Measurements from ENCODE around the gene TGM3.
"Not testable (repeated sequence)": the region's sequence is repeated elsewhere in the genome, so short reads cannot be mapped to it uniquely, and the experiment has no call there.

The TGM3 gene

GRCh38 chr20:2295886-2296515 lies at the start of gene TGM3:
Gene TGM3 (plus strand): TSS chr20:2296001. CDS start chr20:2296064, 63 bp downstream.
- Histone ChIP-seq H3K9me3 (ENCODE audit: control insufficient read depth, insufficient read depth, low read length) (no peaks in the 10 kb centered on the region), H3K9ac (ENCODE audit: low read depth, low read length) (no peak within 1 kb of the TSS), H3K4me1 (ENCODE audit: insufficient read depth, low read length) (peaks cover 15% of the 10 kb centered on the region)

DNA sequence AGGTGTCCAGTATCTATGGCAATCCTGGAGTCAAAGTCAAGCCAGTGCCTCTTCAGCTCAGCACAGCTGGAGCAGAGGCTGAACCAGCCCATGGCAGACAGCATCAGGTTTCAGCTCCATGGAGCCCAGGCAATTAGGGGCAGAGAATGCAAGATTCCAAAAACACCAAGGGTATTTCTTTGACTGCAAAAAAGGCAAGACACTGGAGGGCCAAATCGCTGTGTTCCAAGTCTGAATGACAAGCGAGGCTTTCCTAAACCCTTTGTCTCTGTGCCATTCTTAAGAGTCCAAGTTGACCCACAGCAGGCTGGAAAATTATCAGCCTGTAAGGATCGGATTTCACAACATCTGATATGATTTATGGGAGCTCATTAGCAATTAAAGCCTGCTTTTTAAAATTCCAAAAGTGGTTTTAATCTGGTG lies 49.7 kb upstream of the TGM3 start:
- Histone ChIP-seq H3K9me3 (ENCODE audit: control insufficient read depth, insufficient read depth, low read length) (no peaks in the 10 kb centered on the region), H3K9ac (ENCODE audit: low read depth, low read length) (no peak overlapping the region), H3K4me1 (ENCODE audit: insufficient read depth, low read length) (peaks cover 18% of the 10 kb centered on the region), H3K36me3 (ENCODE audit: insufficient read depth, low read length) (no peaks in the 10 kb centered on the region)

More at GRCh38 chr20:2295886-2296515, at the start of gene TGM3:
- no peaks in the 10 kb centered on the region for H3K36me3 ChIP-seq (ENCODE audit: insufficient read depth, low read length)

- no peaks in the 10 kb centered on the region for H3K36me3 ChIP-seq (ENCODE audit: insufficient read depth, low read length)
- peaks cover 22% of the 10 kb centered on the region for H3K4me1 ChIP-seq (ENCODE audit: insufficient read depth, low read length)
- H3K9me3 ChIP-seq (ENCODE audit: control insufficient read depth, insufficient read depth, low read length) = no peaks in the 10 kb centered on the region
- no peak overlapping the region for H3K9ac ChIP-seq (ENCODE audit: low read depth, low read length)
These were observed 47.0 kb upstream of the TGM3 start for GRCh38 chr20:2248837-2249236.

GRCh38 chr20:2249935-2250334 lies 45.9 kb upstream of the TGM3 start:
- Histone ChIP-seq H3K9me3 (ENCODE audit: control insufficient read depth, insufficient read depth, low read length) (no peaks in the 10 kb centered on the region), H3K36me3 (ENCODE audit: insufficient read depth, low read length) (no peaks in the 10 kb centered on the region), H3K9ac (ENCODE audit: low read depth, low read length) (no peak overlapping the region), H3K4me1 (ENCODE audit: insufficient read depth, low read length) (peaks cover 17% of the 10 kb centered on the region)

GRCh38 chr20:2252419-2252997 lies 43.3 kb upstream of the TGM3 start:
- H3K9ac ChIP-seq (ENCODE audit: low read depth, low read length) = no peak overlapping the region
- H3K4me1 ChIP-seq (ENCODE audit: insufficient read depth, low read length) = peaks cover 4% of the 10 kb centered on the region; the same call in 1 of the 2 replicates
- H3K36me3 ChIP-seq (ENCODE audit: insufficient read depth, low read length) = no peaks in the 10 kb centered on the region
- H3K9me3 ChIP-seq (ENCODE audit: control insufficient read depth, insufficient read depth, low read length) = no peaks in the 10 kb centered on the region

DNA sequence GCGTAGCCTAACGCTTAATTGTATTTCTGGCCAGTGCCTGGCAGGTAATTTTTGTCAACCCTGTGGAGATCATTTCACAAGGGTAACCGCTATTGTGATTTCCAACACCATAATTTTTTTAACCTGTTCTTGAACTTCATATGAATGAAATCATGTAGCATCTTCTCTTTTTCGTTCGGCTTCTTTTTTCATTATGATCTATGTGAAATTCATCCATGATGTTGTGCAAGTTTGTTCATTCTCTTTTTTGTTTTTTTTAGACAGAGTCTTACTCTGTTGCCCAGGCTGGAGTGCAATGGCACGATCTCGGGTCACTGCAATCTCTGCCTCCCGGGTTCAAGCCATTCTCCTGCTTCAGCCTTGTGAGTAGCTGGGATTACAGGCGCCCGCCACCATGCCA lies 42.5 kb upstream of the TGM3 start:
- no peaks in the 10 kb centered on the region for H3K36me3 ChIP-seq (ENCODE audit: insufficient read depth, low read length)
- H3K9me3 ChIP-seq (ENCODE audit: control insufficient read depth, insufficient read depth, low read length) = no peaks in the 10 kb centered on the region
- peaks cover 4% of the 10 kb centered on the region; the same call in 1 of the 2 replicates for H3K4me1 ChIP-seq (ENCODE audit: insufficient read depth, low read length)
- H3K9ac ChIP-seq (ENCODE audit: low read depth, low read length) = no peak overlapping the region

DNA sequence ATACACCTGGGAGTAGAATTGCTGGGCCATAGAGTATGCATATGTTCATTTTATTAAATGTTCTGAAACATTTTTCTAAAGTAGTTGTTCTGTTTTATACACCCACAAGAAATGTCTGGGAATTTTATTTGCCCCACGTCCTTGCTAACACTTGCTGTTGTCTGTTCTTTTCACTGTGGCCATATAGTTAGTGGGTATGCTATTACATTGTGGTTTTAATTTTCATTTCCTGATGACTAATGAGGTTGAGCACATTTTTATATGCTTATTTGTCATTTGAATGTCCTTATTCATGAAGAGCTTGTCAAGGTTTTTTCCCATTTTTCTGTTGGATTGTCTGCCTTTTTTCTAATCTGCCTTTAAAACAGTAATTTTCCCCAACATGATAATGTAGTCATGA lies 41.5 kb upstream of the TGM3 start:
- no peak overlapping the region for H3K9ac ChIP-seq (ENCODE audit: low read depth, low read length)
- H3K36me3 ChIP-seq (ENCODE audit: insufficient read depth, low read length) = no peaks in the 10 kb centered on the region
- no peaks in the 10 kb centered on the region for H3K9me3 ChIP-seq (ENCODE audit: control insufficient read depth, insufficient read depth, low read length)
- H3K4me1 ChIP-seq (ENCODE audit: insufficient read depth, low read length) = peaks cover 4% of the 10 kb centered on the region; the same call in 1 of the 2 replicates

DNA sequence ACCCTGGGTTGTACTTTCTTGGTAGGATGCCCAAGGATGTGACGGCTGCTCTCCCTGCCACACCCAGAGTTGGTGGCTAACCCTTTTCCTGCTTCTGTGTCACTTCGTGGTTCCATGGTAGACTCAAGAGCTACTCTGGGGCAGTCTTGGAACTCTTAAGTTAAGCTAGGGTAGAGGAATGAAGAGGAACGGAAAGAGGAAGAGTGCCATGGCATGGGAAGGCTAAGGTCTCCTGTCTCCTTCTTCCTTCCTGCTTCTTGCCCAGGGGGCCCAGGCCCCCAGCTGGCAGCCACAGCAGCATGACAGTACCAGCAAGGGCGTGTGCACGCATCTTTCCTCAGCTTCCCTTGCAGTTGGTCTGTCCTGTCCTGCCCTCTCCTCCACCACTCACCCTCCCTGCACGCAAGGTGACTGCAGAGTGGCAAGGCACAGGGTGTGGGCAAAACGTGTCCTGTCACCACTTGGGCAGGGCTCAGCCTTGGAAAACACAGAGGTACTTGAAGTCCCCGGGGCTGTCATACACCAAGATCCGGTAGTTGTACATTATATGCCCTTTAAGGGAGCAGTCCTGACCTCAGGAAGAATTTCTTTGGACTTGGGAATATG lies 39.8 kb upstream of the TGM3 start:
- H3K9ac ChIP-seq (ENCODE audit: low read depth, low read length) = no peak overlapping the region
- H3K9me3 ChIP-seq (ENCODE audit: control insufficient read depth, insufficient read depth, low read length) = no peaks in the 10 kb centered on the region
- peaks cover 4% of the 10 kb centered on the region; the same call in 1 of the 2 replicates for H3K4me1 ChIP-seq (ENCODE audit: insufficient read depth, low read length)
- no peaks in the 10 kb centered on the region for H3K36me3 ChIP-seq (ENCODE audit: insufficient read depth, low read length)

DNA sequence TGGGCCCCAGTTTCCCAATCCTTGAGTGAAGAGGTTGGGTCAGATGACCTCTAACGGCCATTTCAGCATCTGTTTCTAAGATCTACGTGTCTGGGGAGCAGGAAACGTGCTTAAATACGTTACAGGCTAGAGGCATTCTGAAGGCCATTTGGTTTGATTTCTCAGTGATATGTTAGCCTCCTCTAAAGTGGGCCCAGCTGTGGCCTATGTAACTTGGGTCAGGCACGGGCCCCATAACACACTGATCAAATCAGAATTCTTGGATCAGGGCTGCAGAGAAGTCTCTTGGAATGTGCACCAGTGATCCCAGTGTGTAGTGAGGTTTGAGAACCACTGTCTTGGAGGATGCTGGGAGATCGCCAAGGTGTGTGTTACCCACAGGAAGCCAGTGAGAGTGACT lies 36.1 kb upstream of the TGM3 start:
- no peaks in the 10 kb centered on the region for H3K9me3 ChIP-seq (ENCODE audit: control insufficient read depth, insufficient read depth, low read length)
- H3K36me3 ChIP-seq (ENCODE audit: insufficient read depth, low read length) = no peaks in the 10 kb centered on the region
- no peak overlapping the region for H3K9ac ChIP-seq (ENCODE audit: low read depth, low read length)
- no peaks in the 10 kb centered on the region for H3K4me1 ChIP-seq (ENCODE audit: insufficient read depth, low read length)

DNA sequence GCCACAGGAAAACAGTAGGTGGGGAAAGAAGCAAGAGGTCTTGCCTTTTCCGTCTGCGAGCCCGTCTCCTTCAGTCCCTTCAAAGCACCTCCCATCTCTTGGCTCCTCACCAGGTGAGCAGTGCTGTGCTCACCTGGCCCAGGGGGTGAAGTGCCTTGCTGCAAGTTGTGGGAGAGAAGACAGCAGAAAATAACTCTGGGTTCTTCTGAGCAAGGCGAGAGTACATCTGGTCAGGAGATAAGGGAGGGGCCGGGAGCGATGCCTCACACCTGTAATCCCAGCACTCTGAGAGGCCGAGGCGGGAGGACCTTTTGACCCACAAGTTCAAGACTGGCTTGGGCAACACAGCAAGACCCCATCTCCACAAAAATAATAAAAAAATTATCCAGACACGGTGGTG lies 35.6 kb upstream of the TGM3 start:
- no peak overlapping the region for H3K9ac ChIP-seq (ENCODE audit: low read depth, low read length)
- H3K4me1 ChIP-seq (ENCODE audit: insufficient read depth, low read length) = no peaks in the 10 kb centered on the region
- H3K36me3 ChIP-seq (ENCODE audit: insufficient read depth, low read length) = no peaks in the 10 kb centered on the region
- H3K9me3 ChIP-seq (ENCODE audit: control insufficient read depth, insufficient read depth, low read length) = no peaks in the 10 kb centered on the region

GRCh38 chr20:2261046-2261485 lies 34.7 kb upstream of the TGM3 start:
- Histone ChIP-seq H3K9ac (ENCODE audit: low read depth, low read length) (no peak overlapping the region), H3K9me3 (ENCODE audit: control insufficient read depth, insufficient read depth, low read length) (no peaks in the 10 kb centered on the region), H3K4me1 (ENCODE audit: insufficient read depth, low read length) (no peaks in the 10 kb centered on the region), H3K36me3 (ENCODE audit: insufficient read depth, low read length) (no peaks in the 10 kb centered on the region)

DNA sequence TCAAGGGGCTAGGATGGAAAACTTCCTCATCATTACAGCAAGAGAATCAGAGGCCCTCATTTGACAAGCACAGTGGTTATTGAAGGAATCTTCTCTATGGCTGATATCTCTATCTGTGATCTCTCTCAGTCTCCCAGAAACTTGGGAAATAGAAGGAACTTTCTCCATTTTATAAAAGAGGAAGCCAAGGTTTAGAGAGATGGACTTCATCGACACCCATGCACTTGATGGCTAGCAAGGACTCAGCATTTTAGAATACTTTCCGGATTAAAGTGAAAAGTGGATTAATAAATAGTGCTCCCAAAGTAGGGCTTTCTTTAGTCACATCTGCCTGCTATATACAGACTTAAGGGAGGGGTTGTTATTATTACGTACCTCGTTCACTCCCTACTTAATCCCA lies 34.2 kb upstream of the TGM3 start:
- Histone ChIP-seq H3K9me3 (ENCODE audit: control insufficient read depth, insufficient read depth, low read length) (no peaks in the 10 kb centered on the region), H3K9ac (ENCODE audit: low read depth, low read length) (no peak overlapping the region), H3K36me3 (ENCODE audit: insufficient read depth, low read length) (no peaks in the 10 kb centered on the region), H3K4me1 (ENCODE audit: insufficient read depth, low read length) (no peaks in the 10 kb centered on the region)

DNA sequence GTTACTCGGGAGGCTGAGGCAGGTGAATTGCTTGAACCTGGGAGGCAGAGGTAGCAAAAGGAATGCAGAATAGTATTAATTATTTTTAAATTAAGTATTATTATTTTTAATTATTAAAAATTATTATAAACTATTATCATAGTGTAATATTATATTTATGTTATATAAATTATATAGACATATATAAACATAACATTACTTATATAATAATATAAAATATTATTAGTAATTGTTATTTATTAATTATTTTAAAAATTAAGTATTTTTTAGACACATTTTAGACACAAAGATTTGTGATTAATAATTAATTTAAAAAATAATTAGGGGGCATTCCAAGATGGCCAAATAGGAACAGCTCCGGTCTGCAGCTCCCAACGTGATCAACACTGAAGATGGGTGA lies 31.7 kb upstream of the TGM3 start:
- Histone ChIP-seq H3K36me3 (ENCODE audit: insufficient read depth, low read length) (no peaks in the 10 kb centered on the region), H3K9ac (ENCODE audit: low read depth, low read length) (peak overlapping the region; percentile 64; the same call in 1 of the 2 replicates), H3K4me1 (ENCODE audit: insufficient read depth, low read length) (no peaks in the 10 kb centered on the region), H3K9me3 (ENCODE audit: control insufficient read depth, insufficient read depth, low read length) (no peaks in the 10 kb centered on the region)

- H3K9ac ChIP-seq (ENCODE audit: low read depth, low read length) = peak overlapping the region; percentile 64
- not testable (repeated sequence) for H3K4me1 ChIP-seq (ENCODE audit: insufficient read depth, low read length); H3K9me3 ChIP-seq (ENCODE audit: control insufficient read depth, insufficient read depth, low read length); H3K36me3 ChIP-seq (ENCODE audit: insufficient read depth, low read length)
These were observed 31.0 kb upstream of the TGM3 start for GRCh38 chr20:2264621-2265374.
